Smooth muscle cell of the umbilical artery (primary cell): Measurements from ENCODE around the gene RB1. TPM values are rescaled to one million over a fixed set of nuclear protein-coding genes. Genes with fewer than 3 reads are reported as not detected.

ENCODE experiments used
- total RNA-seq: library from RNA; depleted of rRNA; stranded (reverse); fragments of >200 nt; gene quantifications from 2 replicates; pipeline ENCODE4 v1.2.3, GENCODE V29; 2014

The RB1 gene
- total RNA-seq, result 24.3 and 37.9 TPM in 2 replicates

DNA sequence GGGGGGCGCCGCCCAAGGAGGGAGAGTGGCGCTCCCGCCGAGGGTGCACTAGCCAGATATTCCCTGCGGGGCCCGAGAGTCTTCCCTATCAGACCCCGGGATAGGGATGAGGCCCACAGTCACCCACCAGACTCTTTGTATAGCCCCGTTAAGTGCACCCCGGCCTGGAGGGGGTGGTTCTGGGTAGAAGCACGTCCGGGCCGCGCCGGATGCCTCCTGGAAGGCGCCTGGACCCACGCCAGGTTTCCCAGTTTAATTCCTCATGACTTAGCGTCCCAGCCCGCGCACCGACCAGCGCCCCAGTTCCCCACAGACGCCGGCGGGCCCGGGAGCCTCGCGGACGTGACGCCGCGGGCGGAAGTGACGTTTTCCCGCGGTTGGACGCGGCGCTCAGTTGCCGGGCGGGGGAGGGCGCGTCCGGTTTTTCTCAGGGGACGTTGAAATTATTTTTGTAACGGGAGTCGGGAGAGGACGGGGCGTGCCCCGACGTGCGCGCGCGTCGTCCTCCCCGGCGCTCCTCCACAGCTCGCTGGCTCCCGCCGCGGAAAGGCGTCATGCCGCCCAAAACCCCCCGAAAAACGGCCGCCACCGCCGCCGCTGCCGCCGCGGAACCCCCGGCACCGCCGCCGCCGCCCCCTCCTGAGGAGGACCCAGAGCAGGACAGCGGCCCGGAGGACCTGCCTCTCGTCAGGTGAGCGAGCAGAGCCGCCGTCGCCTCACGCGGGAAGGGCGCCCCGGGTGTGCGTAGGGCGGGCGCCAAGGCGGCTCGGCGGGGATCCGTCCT lies at the start of gene RB1:
Gene RB1, plus strand, starts transcription at position 393 of the 784 bp plus-strand sequence. Its CDS starts 162 bp downstream, at position 555.

DNA sequence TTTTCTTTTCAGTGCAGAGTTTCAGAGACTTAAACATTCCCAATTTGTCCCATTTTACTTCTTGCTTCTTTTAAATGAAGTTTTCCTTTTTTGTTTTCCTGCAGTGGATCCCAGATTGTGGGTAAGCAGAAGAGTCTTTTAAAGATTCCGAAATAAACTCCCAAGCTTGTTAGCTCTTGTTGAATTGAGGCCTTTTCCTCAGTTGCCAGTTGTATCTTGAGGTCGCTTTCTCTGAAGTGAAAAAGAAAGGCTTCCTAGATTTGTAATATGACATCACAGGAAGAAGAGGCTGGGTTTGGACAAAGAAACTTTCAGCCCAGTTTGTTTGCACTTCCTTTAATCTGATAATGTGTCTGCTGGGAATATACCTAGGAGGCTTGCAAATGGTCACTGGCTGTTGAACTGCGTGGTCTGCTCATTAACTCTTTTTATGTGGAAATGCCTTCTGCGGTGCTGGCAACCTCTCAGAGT lies 109.4 kb downstream of the RB1 start, which contains the start of gene LPAR6:
Gene LPAR6, minus strand, starts transcription at position 233 of the 471 bp plus-strand sequence. CDS start 690 bp downstream, outside the sequence.

Other genes with a start within 250 kb of the RB1 start
- 20.2 and 28.4 TPM in 2 replicates for gene MED4, start 208.6 kb upstream of the RB1 start, total RNA-seq
- 150 and 220 TPM in 2 replicates for gene ITM2B, start 70.5 kb upstream of the RB1 start, total RNA-seq
- gene LPAR6, start 109.4 kb downstream of the RB1 start, total RNA-seq, result 2.1 and 5.3 TPM in 2 replicates
- 5.8 and 7.7 TPM in 2 replicates for gene RCBTB2, start 229.3 kb downstream of the RB1 start, total RNA-seq